Activated CD8-positive, alpha-beta memory T cell treated with anti-CD3 and anti-CD28 coated beads, Interleukin-2, amount 50 U/mL, for 48 hours (primary cell): ENCODE results near the gene MMP19.
"Not testable (repeated sequence)": the region's sequence is repeated elsewhere in the genome, so short reads cannot be mapped to it uniquely, and the experiment has no call there.

Experiments
- DNase-seq: peaks from one replicate; pipeline ENCODE4 v3.0.0-alpha.2; 2020

Gene MMP19, protein sequence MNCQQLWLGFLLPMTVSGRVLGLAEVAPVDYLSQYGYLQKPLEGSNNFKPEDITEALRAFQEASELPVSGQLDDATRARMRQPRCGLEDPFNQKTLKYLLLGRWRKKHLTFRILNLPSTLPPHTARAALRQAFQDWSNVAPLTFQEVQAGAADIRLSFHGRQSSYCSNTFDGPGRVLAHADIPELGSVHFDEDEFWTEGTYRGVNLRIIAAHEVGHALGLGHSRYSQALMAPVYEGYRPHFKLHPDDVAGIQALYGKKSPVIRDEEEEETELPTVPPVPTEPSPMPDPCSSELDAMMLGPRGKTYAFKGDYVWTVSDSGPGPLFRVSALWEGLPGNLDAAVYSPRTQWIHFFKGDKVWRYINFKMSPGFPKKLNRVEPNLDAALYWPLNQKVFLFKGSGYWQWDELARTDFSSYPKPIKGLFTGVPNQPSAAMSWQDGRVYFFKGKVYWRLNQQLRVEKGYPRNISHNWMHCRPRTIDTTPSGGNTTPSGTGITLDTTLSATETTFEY

DNA sequence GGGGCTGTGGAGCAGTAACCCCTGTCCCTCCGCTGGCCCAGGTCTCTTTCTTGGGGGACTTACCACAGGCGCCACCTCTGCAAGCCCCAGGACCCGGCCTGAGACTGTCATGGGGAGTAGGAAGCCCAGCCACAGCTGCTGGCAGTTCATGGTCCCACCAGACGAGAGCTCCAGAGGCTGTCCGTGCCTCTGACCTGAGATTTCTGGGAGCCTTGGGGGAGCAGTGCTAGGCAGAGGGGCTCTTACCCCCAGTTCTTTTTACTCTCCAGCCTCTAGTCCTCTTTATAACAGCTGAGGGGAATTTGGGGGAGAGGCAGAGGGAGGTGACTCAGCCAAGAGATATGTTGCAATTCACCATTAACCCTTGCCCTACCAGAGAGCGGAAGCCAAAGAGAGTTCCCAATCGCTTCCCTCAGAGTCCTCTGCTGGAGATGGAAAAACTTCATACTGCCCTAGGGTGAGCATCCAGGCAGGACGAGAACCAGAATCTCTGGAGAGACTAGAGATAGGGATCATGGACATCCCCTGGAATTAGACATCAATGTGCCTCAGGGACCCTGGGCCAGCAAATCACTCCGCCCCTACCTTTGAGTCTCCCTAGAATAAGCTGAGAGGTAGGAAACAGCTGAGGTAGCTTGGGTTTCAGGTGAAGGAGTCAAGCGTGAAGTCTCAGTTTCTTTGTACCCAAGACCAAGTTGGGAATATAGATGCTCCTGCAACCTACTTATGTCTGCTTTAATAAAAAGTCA, at the start of gene MMP19:
MMP19 (minus strand) TSS at position 256 of the 749 bp plus-strand sequence; CDS start at position 150, 106 bp downstream.
- no peak for DNase-seq

DNA sequence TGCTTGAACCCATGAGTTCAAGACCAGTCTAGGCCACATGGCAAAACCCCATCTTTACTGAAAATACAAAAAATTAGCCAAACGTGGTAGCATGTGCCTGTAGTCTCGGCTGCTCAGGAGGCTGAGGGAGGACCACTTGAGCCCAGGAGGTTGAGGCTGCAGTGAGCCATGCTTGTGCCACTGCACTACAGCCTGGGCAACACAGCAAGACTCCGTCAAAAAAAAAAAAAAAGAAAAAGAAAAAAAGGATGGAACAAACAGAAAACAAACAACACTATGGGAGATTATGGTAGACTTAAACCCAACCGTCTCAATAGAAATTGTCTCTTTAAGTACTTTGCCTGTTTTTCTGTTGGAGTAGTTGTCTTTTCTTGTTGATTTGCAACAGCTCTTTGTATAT, 48.6 kb upstream of the MMP19 start:
- DNase-seq = no peak

DNA sequence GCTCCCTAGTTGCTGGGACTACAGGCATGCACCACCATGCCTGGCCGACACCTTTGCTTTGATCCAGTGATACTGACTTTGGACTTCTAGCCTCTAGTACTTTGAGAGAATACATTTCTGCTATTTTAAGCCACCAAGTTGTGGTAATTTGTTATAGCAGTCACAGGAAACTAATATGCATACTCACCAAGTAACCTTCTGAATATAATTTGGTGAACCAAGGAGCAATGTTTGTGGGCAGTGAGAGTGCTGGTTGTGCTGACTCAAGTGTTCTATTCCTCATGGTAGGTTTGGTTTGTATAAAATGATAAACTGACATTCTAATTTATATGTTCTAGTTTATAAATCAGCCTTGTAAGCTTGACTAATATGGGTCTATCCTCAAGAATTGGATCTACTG, 42.4 kb upstream of the MMP19 start:
- DNase-seq = no peak

DNA sequence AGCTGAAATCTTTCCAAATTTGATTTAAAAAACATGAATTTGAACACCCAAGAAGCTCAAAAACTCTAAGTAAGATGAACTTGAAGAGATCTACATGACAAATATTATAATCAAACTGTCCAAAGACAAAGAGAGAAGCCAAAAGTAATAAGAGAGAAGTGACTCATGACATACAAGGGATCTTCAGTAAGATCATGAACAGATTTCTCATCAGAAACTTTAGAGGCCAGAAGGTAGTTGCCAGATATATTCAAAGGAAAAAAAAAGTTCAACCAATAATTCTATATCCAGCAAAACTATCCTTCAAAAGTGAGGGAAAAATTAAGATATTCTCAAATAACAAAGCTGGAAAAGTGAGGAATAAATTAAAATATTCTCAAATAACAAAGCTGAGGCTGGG, 35.1 kb upstream of the MMP19 start:
- no peak for DNase-seq

DNA sequence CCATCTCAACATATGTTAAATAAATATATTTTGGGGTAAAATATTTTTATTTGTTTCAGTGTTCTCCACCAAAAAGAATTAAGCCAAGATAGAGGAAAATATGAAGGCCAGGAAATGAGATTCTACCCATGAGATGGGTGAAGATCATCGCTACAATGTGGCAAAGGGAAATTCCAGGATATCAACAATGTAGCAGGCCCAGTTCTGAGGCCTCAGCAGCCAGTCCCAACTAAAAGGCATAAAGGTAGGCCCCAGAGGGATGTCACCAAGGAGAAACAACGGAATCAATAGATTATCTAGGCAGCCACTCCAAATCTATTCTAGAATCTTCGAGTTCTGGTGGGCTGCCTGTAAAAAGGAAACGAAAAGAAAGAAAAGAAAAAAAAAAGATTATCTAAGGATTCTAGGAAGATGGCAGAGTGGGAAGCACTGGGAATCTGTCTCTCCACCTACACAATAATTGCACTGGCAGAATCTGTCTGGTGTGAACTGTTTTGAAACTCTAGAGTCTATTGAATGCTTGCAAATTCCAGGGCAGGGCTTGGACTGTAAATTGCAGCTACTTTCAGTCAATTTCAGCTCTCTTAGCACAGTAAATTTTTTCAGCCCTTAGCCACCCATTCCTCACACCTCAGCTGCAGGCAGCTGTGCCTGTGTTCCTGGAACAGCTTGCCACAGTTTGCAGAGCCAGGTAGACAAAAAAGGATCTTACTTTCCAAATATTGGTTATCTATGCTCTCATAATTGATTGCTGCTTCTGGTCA, 33.1 kb upstream of the MMP19 start:
- DNase-seq = no peak

DNA sequence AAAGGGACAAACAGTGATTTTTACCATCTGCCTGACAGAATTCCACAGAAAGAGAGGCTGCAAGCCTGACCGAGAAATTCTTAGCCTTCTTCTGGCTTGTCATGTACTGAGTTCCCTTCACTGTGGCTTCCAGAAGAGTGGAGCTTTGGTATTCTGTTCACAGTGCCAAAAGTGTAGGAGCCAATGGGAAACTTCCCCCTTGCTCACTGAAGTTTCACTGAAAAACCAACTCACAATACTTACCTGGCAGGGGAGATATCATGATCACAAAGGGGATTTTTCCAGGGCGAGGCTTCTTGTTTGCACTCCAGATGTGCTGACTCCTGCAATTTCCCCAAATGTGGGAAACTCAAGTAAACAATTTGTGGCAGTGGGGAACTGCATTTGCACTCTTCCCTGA, 31.7 kb upstream of the MMP19 start:
- no peak for DNase-seq

DNA sequence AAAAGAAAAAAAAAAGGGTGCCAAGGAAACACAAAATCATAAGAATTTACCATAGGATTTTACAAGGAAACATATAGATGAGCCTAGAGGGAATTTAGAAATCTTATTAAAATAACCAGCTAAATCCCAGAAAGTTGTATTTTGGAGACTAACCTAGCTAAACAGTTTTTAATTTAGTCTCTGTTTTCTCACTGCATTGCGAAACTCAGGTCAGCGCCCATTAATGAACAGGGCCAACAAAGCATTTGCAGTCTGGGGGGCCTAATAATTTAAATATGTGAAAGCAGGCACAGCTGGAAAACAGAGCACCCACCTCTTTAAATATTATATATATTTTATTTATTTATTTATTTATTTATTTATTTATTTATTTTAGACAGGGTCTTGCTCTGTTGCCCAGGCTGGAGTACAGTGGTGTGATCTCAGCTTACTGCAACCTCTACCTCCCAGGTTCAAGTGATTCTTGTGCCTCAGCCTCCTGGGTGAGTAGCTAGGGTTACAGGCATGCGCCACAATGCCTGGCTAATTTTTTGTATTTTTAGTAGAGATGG, 23.8 kb upstream of the MMP19 start:
- DNase-seq = not testable (repeated sequence)

DNA sequence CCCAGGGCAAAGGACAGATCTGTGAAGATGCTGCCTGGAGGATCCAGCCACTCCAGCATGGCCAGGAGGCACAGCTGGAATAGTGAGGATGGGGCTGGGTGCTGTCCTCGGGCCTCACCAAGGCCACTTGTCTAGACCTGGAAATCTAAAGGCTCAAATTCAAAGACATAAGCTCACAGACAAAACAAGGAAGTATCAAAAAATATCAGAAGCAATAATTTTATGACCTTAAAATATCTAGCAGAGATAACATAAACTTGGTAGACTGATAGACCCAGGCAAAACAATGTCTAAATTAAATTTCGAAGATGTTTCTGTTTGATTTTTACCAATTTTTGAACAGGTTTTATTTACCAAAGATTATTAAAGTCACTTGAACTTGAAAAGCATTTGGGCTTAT, 22.6 kb upstream of the MMP19 start:
- DNase-seq = no peak

DNA sequence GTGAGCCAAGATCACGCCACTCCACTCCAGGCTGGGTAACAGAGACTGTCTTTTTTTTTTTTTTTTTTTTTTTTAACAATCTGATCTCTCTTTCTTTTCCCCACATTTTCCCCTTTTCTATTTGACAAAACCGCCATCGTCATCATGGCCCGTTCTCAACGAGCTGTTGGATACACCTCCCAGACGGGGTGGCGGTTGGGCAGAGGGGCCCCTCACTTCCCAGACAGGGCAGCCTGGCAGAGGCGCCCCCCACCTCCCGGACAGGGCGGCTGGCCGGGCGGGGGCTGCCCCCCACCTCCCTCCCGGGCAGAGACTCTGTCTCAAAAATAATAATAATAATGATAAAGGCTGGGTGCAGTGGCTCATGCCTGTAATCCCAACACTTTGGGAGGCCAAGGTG, 20.2 kb upstream of the MMP19 start:
- DNase-seq = not testable (repeated sequence)

DNA sequence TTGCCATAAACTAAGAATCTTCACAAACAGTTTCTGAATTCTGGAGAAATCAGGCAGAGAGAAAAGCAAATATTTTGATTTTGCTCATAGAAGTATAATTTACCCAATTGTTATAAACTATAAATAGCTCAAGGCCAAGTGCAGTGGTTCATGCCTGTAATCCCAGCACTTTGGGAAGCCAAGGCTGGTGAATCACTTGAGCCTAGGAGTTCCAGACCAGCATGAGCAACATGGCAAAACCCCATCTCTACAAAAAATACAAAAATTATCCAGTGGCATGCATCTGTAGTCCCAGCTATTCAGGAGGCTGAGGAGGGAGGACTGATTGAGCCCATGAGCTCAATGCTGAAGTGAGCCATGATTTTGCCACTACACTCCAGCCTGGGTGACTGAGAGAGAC, 19.6 kb upstream of the MMP19 start:
- DNase-seq = no peak

DNA sequence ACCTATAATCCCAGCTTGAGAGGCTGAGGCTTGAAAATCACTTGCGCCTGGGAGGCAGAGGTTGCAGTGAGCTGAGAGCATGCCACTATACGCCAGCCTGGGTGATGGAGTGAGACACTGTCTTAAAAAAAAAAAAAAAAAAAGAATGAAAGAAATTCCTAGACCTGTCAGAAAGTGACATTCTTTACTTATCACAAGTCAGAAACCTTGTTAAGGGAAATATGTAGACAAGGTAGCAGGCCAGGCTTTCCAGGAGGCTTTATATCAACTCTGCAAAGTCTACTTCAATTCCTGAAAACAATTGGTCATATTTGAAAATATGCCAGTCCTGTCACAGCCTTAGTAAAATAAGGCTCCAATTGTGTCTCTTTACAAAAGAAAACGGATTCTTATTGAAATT, 19.1 kb upstream of the MMP19 start:
- no peak for DNase-seq

DNA sequence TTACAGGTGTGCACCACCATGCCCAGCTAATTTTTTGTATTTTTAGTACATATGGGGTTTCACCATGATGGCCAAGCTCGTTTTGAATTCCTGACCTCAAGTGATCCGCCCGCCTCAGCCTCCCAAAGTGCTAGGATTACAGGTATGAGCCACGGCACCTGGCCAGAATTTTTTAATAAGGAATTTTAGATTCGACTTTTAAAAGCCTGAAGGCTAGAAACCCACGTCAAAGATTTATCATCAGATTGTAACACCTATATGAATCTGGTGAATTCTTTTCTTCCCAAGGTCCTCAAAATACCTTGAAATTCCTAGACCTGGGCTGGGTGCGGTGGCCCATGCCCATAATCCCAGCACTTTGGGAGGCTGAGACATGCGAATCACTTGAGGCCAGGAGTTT, 18.7 kb upstream of the MMP19 start:
- no peak for DNase-seq

DNA sequence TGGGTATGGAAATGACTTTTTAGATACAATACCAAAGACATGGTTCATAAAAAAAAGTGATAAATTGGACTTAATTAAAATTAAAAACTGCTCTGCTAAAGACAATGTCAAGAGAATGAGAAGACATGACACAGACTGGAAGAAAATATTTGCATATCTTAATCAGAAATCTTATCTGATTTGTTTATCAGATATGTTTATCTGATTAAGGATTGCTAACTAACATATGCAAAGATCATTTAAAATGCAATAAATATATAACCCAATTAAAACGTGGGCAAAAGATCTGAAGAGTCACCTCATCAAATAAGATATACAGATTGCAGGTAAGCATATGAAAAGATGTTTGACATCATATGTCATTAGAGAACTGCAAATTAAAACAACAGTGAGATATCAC, 10.0 kb upstream of the MMP19 start:
- no peak for DNase-seq

DNA sequence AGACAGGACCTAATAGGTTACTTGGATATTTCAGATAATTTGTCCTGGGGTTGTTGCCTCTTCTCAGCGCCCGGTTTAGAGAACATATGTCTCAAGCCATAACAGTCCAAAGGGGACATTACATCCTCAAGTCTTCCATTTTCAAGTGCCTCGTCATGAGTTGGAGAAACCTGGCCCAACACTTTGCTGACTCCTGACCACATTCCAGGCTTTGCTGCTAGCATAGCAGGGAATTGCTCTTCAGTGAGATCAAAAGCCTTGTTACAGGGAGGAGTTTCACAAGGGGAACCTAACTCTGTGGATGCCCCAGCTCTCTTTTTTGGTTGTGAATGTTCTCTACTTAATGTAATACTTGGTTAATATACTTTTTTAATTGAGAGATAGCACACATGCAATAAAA, 8.2 kb upstream of the MMP19 start:
- no peak for DNase-seq

DNA sequence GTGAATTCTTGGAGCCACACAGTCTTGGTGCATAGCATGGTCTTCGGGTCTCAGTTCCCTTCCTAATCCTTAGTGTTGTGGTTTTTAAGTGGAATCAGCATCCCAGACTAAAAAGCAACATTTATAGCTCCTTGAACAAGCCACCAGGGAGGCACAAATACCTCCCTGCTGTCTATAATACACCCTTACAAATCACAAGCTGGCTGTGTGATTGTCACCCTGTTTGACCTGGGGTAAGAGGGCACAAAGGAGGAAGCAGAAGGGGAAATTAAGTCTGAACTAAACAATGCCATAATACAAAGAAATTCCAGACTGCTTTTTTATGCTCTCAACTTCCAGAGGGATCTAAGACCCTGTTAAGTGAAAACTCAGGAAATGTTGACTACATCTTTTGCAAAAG, 7.7 kb upstream of the MMP19 start:
- no peak for DNase-seq

DNA sequence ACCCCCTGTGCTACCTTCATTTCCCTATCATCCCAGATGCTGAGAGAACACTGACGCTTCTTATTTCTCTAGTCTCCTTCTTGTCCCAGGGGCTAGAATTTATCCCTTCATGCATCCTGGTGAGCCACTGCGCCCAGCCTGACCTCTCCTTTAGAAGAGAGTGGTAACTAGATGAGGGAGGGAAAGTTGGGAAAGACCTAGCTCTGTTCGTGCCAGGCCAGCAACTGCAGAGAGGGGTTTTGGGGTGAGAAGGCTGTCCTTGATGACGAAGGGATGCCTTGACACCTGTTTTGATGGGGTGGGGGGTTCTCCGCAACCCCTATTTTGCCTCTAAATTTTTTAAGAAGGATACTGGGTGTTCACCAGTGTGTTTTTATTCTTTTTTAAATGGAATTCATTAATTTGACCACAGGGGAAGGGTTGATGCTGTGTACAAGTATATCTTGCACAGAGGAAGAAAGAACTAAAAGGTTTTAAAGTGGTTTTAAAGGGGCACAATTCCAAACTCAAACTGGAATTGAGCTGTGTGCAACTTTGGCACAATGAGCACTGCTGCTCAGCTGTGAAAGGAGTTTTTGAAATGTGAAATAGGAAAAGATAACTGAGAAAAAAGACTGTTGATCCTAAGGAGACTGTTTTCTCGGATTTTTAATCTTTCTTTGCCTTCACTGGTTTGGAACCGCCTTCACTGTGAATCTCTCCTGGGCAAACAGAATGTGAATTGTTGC, 7.0 kb upstream of the MMP19 start:
- no peak for DNase-seq

DNA sequence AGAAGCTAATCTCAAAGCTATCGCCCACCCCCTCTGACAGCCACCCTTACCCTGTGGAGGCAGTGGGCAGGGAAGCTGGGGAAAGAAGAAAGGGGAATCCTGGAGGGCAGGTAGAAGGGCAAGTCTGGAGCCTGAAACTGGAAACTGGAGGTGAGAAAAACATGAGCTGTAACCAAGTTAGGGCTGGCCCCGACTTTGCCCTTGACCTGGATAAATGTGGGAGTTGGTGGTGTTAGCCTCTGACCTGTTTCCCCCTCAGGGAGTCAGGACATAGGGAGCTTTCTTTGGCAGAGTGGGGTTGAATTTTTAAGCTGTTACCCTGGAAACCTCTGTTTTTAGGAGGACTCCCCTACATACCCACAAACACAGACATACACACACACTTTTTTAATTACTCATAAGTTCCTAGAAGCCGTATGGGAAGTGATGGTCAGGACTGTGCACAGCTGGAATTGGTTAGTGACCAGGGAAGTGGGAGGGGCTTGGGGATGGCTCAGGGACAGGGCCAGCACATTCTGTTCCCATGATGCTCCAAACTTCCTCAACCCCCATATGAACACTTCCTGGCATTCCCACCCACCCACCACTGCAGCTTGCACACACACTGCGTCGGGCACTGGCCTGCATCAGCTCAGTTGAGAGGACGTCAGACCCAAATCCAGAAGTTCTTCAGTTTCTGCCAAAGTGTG, 5.0 kb upstream of the MMP19 start:
- DNase-seq = no peak

DNA sequence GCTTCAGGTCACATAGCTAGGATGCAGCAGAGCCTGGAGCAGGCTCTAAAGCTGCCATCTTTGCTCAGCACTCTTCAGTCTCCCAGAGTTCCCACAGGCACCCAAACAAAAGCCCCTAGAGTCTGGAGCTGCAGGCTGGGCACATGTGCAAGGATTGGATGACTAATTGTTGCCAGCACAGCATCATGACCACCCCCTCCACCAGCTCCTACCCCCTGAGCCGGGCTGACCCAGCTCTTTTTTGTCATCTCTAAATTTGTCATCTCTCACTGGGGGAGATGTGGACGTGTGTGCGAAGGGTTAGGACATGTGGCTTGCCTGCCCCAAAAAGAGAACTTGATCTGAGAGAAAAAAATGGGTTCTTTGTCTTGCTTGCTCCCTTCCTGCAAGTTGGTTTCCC, 4.3 kb upstream of the MMP19 start:
- DNase-seq = peak; percentile 65

DNA sequence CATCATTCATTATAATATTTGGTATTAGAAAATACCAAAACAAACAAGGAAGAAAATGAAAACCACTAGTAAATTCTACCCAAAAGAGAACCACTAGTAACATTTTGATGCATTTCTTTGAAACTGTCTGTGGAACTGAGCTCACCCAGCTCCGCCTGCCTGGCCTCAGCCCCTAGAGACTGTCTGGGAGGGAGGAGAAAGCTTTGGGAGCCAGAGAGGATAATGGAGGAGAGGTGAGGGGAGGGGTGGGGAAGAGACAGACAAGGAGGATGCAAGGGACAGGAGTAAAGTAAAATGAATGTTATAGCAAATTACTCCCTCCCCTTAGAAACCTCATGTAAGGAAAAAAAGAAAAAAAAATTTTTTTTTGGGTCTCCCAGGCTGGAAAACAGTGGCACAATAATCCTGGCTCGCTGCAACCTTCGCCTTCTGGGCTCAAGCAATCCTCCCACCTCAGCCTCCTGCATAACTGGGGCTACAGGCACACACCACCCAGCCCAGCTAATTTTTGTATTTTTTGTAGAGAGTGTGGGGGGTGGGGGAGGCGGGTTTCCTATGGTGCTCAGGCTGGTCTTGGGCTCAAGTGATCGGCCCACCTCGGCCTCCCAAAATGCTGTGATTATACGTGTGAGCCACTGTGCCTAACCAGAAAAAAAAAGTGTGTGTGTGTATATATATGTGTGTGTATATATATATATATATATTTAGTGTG, 3.2 kb upstream of the MMP19 start:
- DNase-seq = no peak

DNA sequence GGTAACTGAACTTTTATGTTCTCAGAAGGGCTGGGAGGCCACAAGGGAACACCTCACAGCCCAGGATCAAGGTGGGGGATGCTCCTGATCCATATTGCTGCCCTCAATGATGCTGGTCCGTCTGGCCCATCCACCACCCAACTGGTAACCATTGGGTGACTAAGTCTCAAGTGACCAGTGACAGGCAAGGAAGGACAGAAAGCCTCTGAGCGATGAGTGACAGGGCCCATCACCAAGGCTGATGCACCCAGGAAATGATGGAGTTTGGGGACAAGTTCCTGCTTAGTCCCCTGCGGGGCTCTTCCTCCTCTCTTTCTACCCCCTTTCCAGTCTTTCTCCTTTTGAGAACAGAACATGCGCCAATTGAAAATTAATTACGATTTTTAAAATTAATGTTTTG, 2.6 kb upstream of the MMP19 start:
- DNase-seq = no peak

DNA sequence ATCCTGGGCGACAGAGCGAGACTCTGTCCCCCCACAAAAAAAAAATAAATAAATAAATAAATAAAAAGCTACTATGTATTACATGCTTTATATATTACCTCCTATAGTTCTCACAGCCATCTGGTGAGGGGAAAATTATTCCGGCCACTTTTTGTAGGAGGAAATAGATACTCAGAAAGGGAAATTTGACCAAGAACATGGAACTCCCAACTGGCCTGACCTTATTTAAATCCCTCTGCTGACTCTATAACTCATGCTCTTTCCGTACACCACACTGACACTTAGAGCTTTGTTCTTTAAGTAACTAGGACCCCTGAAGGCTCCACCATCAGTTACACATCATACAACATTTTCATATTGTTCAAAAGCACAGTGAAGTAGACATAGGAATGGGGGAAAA, 2.2 kb upstream of the MMP19 start:
- no peak for DNase-seq
